ENCODE measurements around the gene ERCC8. TPM values are rescaled to one million over a fixed set of nuclear protein-coding genes. Genes with fewer than 3 reads are reported as not detected.
"Not testable (repeated sequence)": the region's sequence is repeated elsewhere in the genome, so short reads cannot be mapped to it uniquely, and the experiment has no call there.

ERCC8 gene
- total RNA-seq, 2 experiments from 2014 or later, result 7.8 to 9.1 TPM

DNA sequence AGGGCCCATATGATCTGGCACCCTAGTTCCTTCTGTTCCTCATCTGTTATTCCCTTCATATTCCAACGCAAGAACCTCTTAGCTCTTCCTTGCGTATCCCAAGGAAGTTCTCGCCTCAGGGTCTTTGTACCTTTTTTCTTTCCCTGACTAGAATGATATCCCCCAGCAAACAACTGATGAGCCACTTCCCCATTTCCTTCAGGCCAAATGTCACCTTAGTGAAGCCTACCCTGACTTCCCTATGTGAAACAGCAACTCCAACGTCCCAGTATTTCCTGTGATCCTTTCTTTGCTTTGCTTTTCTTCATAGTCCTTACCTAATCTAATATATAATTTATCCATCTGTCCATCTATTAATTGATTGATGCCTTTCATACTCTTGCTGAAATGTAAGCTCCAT is 47.9 kb downstream of the ERCC8 start:
- CTCF ChIA-PET, result no interaction called here

DNA sequence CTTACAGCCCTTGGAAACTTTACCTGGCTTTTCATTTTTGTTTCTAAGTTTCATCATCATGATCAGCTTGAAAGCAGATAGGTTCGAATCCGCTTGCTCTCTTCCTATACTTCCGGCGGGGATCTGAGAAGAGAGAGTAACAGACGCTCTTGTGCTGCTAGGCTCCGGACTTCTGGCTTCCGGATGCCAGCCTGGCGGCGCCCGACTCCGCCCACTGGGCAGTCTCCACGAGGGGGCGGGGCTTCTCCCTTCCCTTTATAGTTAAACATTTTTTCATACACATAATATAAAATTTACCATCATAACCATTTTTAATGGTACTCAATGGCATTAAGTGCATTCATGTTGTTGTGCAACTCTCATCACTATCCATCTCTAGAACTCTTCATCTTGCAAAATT is 51.3 kb downstream of the ERCC8 start:
- no peaks in the 10 kb centered on the region for H3K27me3 Mint-ChIP-seq (ENCODE audit: low read depth)
- no peaks in the 10 kb centered on the region for H3K9me3 Mint-ChIP-seq
- no peak overlapping the region for H3K4me3 Mint-ChIP-seq
- CTCF ChIA-PET, result no interaction called here
- intact Hi-C loops (cut with micrococcal nuclease), result no loop called here
- no peak overlapping the region for H3K27ac Mint-ChIP-seq
- no peak for DNase-seq
- peaks cover 52% of the 10 kb centered on the region for H3K36me3 Mint-ChIP-seq (ENCODE audit: low read depth)
- peaks cover 2% of the 10 kb centered on the region for H3K4me1 Mint-ChIP-seq (ENCODE audit: low read depth)

More for the DNA sequence above, 47.9 kb downstream of the ERCC8 start:
- Mint-ChIP-seq H3K36me3 (ENCODE audit: low read depth) (peaks cover 49% of the 10 kb centered on the region), H3K4me3 (no peak overlapping the region), H3K27ac (no peak overlapping the region), H3K4me1 (ENCODE audit: low read depth) (no peaks in the 10 kb centered on the region), H3K9me3 (no peaks in the 10 kb centered on the region), H3K27me3 (ENCODE audit: low read depth) (no peaks in the 10 kb centered on the region)
- DNase-seq, result no peak
- intact Hi-C loops (cut with micrococcal nuclease), result no loop called here

DNA sequence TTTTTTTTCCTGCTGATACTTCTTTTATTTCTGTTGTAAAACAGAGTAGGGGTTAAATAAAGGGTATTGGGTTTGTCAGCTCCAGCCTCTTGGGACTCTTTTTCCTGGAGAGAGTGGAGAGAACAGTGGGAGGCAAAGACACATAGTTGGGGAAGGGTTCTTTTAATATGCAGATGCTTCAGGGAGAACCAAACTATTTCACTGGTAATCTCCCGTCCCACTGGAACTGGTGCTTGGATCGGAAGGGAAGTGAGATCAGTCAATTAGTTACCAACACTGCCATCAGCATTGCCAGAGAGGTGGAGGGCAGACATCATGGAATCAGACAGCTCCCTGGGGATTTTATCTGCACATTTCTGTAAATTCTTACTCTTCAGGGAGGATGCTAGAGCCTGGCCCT is 53.2 kb downstream of the ERCC8 start:
- Mint-ChIP-seq H3K27me3 (ENCODE audit: low read depth) (no peaks in the 10 kb centered on the region), H3K4me3 (no peak overlapping the region), H3K9me3 (no peaks in the 10 kb centered on the region), H3K27ac (no peak overlapping the region), H3K36me3 (ENCODE audit: low read depth) (peaks cover 47% of the 10 kb centered on the region), H3K4me1 (ENCODE audit: low read depth) (peaks cover 2% of the 10 kb centered on the region)
- CTCF ChIA-PET, result no interaction called here
- intact Hi-C loops (cut with micrococcal nuclease), result no loop called here
- no peak for DNase-seq

DNA sequence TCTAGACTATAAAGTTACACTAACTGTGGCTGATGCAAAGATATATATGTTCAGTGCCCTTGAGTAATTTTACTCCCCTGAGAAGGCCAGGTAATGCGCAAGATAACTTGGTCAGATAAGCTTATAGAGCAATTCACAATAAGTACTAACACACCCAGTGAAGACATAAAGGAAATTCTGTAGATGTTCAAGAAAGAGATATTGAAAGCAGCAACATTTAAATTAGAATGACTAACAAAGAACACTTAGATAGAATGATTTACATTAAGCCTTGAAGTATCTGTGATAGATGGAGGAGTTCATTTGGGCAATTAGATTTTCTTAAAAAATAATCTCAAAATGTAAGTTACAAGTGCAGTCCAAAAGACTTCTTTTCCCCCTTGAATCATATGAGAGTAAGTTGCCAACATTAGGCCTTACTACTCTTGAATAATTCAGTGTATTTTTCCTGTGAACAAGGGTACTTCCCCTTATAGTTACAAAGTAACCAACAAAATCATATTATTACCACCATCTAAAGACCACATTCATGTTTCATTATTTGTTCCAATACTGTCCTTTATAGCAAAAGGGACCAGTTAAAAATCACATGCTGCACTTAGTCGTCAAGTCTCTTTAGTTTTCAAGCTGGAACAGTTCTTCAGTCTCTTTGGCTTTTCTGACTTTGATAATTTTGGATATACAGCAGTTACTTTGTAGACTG is 56.4 kb downstream of the ERCC8 start:
- no peaks in the 10 kb centered on the region for H3K9me3 Mint-ChIP-seq
- peaks cover 2% of the 10 kb centered on the region for H3K4me1 Mint-ChIP-seq (ENCODE audit: low read depth)
- peaks cover 42% of the 10 kb centered on the region for H3K36me3 Mint-ChIP-seq (ENCODE audit: low read depth)
- CTCF ChIA-PET, result no interaction called here
- intact Hi-C loops (cut with micrococcal nuclease), result no loop called here
- no peak overlapping the region for H3K4me3 Mint-ChIP-seq
- H3K27me3 Mint-ChIP-seq (ENCODE audit: low read depth), result no peaks in the 10 kb centered on the region
- H3K27ac Mint-ChIP-seq, result no peak overlapping the region
- DNase-seq, result no peak

DNA sequence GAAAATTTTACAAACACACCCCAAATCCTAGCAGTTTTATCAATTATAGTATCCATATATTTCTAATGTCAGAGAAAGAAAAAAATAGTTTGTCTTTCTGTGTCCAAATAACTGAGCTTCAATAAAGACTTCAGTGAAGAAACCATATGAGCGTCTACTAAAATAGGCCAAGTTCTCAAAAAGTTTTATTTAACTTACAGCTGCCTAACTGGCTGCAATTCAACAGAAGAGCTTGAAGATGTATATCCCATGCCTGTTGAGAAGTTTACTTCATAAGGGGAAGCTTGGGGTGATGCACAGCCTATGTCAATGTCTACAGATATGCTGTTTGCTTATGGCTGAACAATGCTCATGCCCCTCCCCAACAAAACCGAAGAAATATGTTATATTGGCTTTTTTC is 57.1 kb downstream of the ERCC8 start:
- peaks cover 38% of the 10 kb centered on the region for H3K36me3 Mint-ChIP-seq (ENCODE audit: low read depth)
- DNase-seq, result no peak
- no peak overlapping the region for H3K4me3 Mint-ChIP-seq
- H3K27me3 Mint-ChIP-seq (ENCODE audit: low read depth), result no peaks in the 10 kb centered on the region
- no peaks in the 10 kb centered on the region for H3K9me3 Mint-ChIP-seq
- H3K27ac Mint-ChIP-seq, result no peak overlapping the region
- CTCF ChIA-PET, result interaction anchor here (0.9 kb wide), 1 partner anchor 207 kb away, joined by 3 read pairs; no protein-coding TSS in a partner anchor
- intact Hi-C loops (cut with micrococcal nuclease), result no loop called here
- H3K4me1 Mint-ChIP-seq (ENCODE audit: low read depth), result peaks cover 2% of the 10 kb centered on the region

DNA sequence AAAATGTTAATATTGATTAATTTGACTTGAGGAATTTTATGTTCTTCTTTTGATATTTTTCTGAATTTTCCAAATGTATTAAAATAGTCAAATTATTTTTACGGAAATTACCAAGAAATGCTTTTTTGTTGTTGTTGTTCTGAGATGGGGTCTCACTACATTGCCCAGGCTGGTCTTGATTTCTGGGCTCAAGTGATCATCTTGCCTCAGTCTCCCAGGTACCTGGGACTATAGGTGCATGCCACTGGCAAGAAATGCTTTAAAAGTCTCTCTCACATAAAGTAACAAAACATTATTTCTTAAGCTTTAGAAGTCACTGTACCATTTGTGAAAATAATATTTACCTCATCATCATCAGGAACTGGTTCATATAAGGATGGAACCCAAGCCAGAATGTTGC is 57.8 kb downstream of the ERCC8 start:
- Mint-ChIP-seq H3K4me3 (no peak overlapping the region), H3K4me1 (ENCODE audit: low read depth) (peaks cover 2% of the 10 kb centered on the region), H3K9me3 (no peaks in the 10 kb centered on the region), H3K27me3 (ENCODE audit: low read depth) (no peaks in the 10 kb centered on the region), H3K27ac (no peak overlapping the region), H3K36me3 (ENCODE audit: low read depth) (peaks cover 40% of the 10 kb centered on the region)
- CTCF ChIA-PET, result interaction anchor here (0.9 kb wide), 1 partner anchor 207 kb away, joined by 3 read pairs; no protein-coding TSS in a partner anchor
- intact Hi-C loops (cut with micrococcal nuclease), result no loop called here
- no peak for DNase-seq

DNA sequence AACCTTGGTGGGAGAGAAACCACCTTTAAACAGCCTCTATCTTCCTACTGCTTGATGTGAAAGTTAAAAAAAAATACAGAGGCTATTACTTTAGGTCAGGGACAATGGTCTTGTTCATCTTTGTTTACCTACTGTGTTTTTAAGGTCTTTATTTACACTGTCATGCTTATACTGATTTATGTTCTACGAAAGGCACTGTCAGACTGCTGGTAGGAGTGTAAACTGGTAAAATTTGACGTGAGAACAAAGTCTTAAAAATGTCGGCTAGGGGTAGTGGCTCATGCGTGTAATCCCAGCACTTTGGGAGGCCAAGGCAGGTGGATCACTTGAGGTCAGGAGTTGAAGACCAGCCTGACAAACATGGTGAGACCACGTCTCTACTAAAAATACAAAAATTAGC is 58.7 kb downstream of the ERCC8 start:
- Mint-ChIP-seq H3K4me3 (no peak overlapping the region), H3K36me3 (ENCODE audit: low read depth) (peaks cover 45% of the 10 kb centered on the region), H3K27ac (no peak overlapping the region), H3K9me3 (no peaks in the 10 kb centered on the region), H3K4me1 (ENCODE audit: low read depth) (peaks cover 2% of the 10 kb centered on the region), H3K27me3 (ENCODE audit: low read depth) (no peaks in the 10 kb centered on the region)
- DNase-seq, result no peak
- CTCF ChIA-PET, result no interaction called here
- intact Hi-C loops (cut with micrococcal nuclease), result no loop called here

DNA sequence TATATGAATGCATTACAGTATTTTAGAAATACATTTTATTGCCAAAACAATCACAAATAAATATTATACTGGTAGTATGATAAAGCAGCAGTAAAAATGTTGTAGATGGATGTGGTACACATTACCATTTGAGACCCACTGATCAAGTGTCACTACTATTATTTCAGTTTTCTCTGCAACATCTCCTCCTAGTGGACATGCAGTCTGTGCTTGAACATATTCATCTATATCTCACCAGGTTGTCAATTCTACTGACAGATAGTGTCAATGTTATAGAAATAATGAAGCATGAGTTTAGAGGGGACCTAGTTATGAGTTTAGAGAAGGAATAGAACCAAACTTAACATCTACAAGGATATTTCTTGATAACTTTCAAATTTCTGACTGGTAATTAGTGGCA is 61.6 kb downstream of the ERCC8 start:
- H3K27me3 Mint-ChIP-seq (ENCODE audit: low read depth), result no peaks in the 10 kb centered on the region
- CTCF ChIA-PET, result no interaction called here
- H3K4me1 Mint-ChIP-seq (ENCODE audit: low read depth), result no peaks in the 10 kb centered on the region
- no peak overlapping the region for H3K4me3 Mint-ChIP-seq
- peaks cover 18% of the 10 kb centered on the region for H3K9me3 Mint-ChIP-seq
- DNase-seq, result no peak
- H3K27ac Mint-ChIP-seq, result no peak overlapping the region
- peaks cover 38% of the 10 kb centered on the region for H3K36me3 Mint-ChIP-seq (ENCODE audit: low read depth)
- intact Hi-C loops (cut with micrococcal nuclease), result no loop called here

DNA sequence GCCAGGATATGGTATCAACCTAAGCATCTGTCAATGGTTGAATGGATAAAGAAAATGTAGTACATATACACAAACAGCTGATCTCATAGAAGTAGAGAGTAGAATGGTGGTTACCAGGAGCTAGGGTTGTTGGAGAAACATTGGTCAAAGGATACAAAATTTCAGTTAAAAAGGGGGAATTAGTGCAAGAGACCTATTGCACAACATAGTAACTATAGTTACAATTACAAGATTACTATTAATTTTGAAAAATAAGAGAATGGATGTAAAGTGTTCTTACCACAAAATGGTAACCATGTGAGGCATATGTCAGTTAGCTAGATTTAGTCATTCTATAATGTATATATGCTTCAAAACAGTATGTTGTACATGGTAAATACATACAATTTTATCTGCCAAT is 72.0 kb downstream of the ERCC8 start:
- no peaks in the 10 kb centered on the region for H3K27me3 Mint-ChIP-seq (ENCODE audit: low read depth)
- intact Hi-C loops (cut with micrococcal nuclease), result no loop called here
- H3K9me3 Mint-ChIP-seq, result peaks cover 31% of the 10 kb centered on the region
- CTCF ChIA-PET, result interaction anchor here (0.6 kb wide), 1 partner anchor 15 kb away, joined by 3 read pairs; no protein-coding TSS in a partner anchor
- no peak overlapping the region for H3K27ac Mint-ChIP-seq
- no peak for DNase-seq
- H3K36me3 Mint-ChIP-seq (ENCODE audit: low read depth), result peaks cover 27% of the 10 kb centered on the region
- no peaks in the 10 kb centered on the region for H3K4me1 Mint-ChIP-seq (ENCODE audit: low read depth)
- no peak overlapping the region for H3K4me3 Mint-ChIP-seq

DNA sequence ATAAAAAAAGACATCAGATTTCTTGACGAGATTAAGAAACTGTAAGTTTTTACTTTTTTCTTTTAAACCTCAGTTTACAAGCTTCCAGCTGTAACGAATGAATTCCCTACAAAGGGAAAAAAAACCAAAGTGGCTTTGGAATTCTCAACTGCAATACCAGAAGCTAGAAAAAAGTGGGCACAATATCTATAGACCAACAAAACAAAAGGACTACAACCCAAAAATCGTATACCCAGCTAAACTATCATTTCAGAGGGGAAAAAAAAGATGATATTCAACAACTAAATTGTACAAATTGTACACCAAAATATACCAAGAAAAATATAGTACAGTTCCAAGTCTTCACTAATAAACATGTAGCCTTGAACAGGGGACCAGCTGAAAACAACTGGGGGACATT is 74.0 kb downstream of the ERCC8 start:
- Mint-ChIP-seq H3K27ac (no peak overlapping the region), H3K4me3 (no peak overlapping the region), H3K27me3 (ENCODE audit: low read depth) (no peaks in the 10 kb centered on the region), H3K36me3 (ENCODE audit: low read depth) (peaks cover 28% of the 10 kb centered on the region), H3K4me1 (ENCODE audit: low read depth) (no peaks in the 10 kb centered on the region), H3K9me3 (peaks cover 29% of the 10 kb centered on the region)
- DNase-seq, result no peak
- CTCF ChIA-PET, result interaction anchor here (0.7 kb wide), 1 partner anchor 191 kb away, joined by 3 read pairs; no protein-coding TSS in a partner anchor
- intact Hi-C loops (cut with micrococcal nuclease), result no loop called here

DNA sequence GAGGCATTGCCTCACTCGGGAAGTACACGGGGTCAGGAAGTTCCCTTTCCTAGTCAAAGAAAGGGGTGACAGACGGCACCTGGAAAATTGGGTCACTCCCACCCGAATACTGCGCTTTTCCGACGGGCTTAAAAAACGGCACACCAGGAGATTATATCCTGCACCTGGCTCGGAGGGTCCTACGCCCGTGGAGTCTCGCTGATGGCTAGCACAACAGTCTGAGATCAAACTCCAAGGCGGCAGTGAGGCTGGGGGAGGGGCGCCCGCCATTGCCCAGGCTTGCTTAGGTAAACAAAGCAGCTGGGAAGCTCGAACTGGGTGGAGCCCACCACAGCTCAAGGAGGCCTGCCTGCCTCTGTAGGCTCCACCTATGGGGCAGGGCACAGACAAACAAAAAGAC is 84.3 kb downstream of the ERCC8 start:
- H3K4me3 Mint-ChIP-seq; intact Hi-C loops (cut with micrococcal nuclease); H3K4me1 Mint-ChIP-seq (ENCODE audit: low read depth); H3K27me3 Mint-ChIP-seq (ENCODE audit: low read depth); DNase-seq; CTCF ChIA-PET; H3K9me3 Mint-ChIP-seq; H3K27ac Mint-ChIP-seq: not testable (repeated sequence)
- H3K36me3 Mint-ChIP-seq (ENCODE audit: low read depth), result peaks cover 16% of the 10 kb centered on the region

DNA sequence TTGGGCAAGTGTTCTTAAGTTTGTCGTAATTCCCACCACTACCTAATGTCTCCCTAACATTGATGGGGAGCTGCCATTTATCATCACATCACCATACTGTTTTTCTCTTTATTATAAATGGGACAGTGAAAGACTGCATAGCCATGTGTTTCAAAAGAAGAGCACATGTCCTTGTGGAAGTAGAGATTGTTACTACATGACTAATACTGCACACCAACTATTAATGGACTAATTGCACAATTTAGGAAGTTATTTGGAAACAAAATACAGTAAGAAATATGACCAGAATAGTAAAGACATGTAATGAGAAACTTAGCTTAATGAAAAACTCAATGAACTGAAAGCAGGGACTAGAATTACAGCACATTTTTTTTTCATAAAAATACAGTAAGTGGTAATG is 88.8 kb downstream of the ERCC8 start:
- DNase-seq, result no peak
- CTCF ChIA-PET, result interaction anchor here (0.7 kb wide), 1 partner anchor 122 kb away, joined by 4 read pairs; no protein-coding TSS in a partner anchor
- H3K4me3 Mint-ChIP-seq, result no peak overlapping the region
- H3K27me3 Mint-ChIP-seq (ENCODE audit: low read depth), result no peaks in the 10 kb centered on the region
- peaks cover 4% of the 10 kb centered on the region for H3K36me3 Mint-ChIP-seq (ENCODE audit: low read depth)
- H3K27ac Mint-ChIP-seq, result no peak overlapping the region
- intact Hi-C loops (cut with micrococcal nuclease), result no loop called here
- H3K4me1 Mint-ChIP-seq (ENCODE audit: low read depth), result no peaks in the 10 kb centered on the region
- H3K9me3 Mint-ChIP-seq, result no peaks in the 10 kb centered on the region

DNA sequence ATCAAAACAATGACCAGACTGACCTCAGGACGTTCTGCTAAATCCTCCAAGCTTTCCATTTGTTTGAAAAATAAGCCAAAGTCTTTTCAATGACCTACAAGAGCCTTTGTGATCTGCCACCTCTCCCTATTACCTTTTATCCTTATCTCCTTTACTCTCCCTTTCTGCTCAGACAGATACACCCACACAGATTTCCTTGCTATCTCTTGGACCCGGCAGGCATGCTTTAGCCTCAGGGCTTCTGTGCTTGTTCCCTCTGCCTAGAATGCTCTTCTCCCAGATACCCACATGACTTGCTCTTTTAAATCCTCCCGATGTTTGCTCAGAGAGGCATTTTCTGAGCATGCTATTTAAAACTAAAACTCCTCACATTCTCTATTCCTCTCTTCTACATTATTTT is 91.9 kb downstream of the ERCC8 start:
- Mint-ChIP-seq H3K9me3 (no peaks in the 10 kb centered on the region), H3K27ac (no peak overlapping the region), H3K27me3 (ENCODE audit: low read depth) (no peaks in the 10 kb centered on the region), H3K4me1 (ENCODE audit: low read depth) (no peaks in the 10 kb centered on the region), H3K36me3 (ENCODE audit: low read depth) (peaks cover 4% of the 10 kb centered on the region), H3K4me3 (no peak overlapping the region)
- CTCF ChIA-PET, result interaction anchor here (0.5 kb wide), 1 partner anchor 18 kb away, joined by 3 read pairs; no protein-coding TSS in a partner anchor
- intact Hi-C loops (cut with micrococcal nuclease), result no loop called here
- no peak for DNase-seq

Measured in activated naive CD4-positive, alpha-beta T cell treated with anti-CD3 and anti-CD28 coated beads for 36 hours (primary cell).